MM.1S (cell line): ENCODE measurements around the gene PRKD2.
"Not testable (repeated sequence)": the region's sequence is repeated elsewhere in the genome, so short reads cannot be mapped to it uniquely, and the experiment has no call there.

Source experiments
- DNase-seq: peaks from one replicate; pipeline ENCODE4 v3.0.0-alpha.2; 2015
- H2AFZ ChIP-seq: fragments of 300-600 bp; sonication (generic); 2 replicates; pipeline ENCODE4 v1.6.0; 2016; ENCODE audit warnings: antibody characterized with exemption, low read length
- H3F3A ChIP-seq: fragments of 300-600 bp; sonication (generic); 2 replicates; pipeline ENCODE4 v1.6.1; 2016; ENCODE audit warnings: mild to moderate bottlenecking, antibody characterized with exemption, low read length, moderate library complexity, mixed read lengths; ENCODE audit not compliant: insufficient read depth
- H3K27ac ChIP-seq: fragments of 300-600 bp; sonication (generic); 2 replicates; pipeline ENCODE4 v1.5.1; 2016; ENCODE audit warnings: mild to moderate bottlenecking, low read length
- H3K27me3 ChIP-seq: fragments of 300-600 bp; sonication (generic); replicated peaks from 2 replicates; pipeline ENCODE4 v1.6.0; 2016; ENCODE audit warnings: low read length; ENCODE audit not compliant: insufficient read depth
- H3K36me3 ChIP-seq: fragments of 300-600 bp; sonication (generic); replicated peaks from 2 replicates; pipeline ENCODE4 v1.6.1; 2016; ENCODE audit warnings: mild to moderate bottlenecking, low read length, mixed read lengths; ENCODE audit not compliant: insufficient read depth
- H3K4me1 ChIP-seq: fragments of 300-600 bp; sonication (generic); 2 replicates; pipeline ENCODE4 v1.6.1; 2016; ENCODE audit warnings: low read length, mixed read lengths
- H3K4me2 ChIP-seq: fragments of 300-600 bp; sonication (generic); 2 replicates; pipeline ENCODE4 v1.6.0; 2016; ENCODE audit warnings: low read depth, low read length
- H3K4me3 ChIP-seq: fragments of 300-600 bp; sonication (generic); 2 replicates; pipeline ENCODE4 v1.5.1; 2016; ENCODE audit warnings: low read length, mixed read lengths
- H3K79me2 ChIP-seq: fragments of 300-600 bp; sonication (generic); 2 replicates; pipeline ENCODE4 v1.6.1; 2016; ENCODE audit warnings: mixed run types, low read length, mixed read lengths
- H3K9ac ChIP-seq: fragments of 300-600 bp; sonication (generic); 2 replicates; pipeline ENCODE4 v1.6.1; 2016; ENCODE audit warnings: low read length, mixed read lengths
- H3K9me2 ChIP-seq: fragments of 300-600 bp; sonication (generic); replicated peaks from 2 replicates; pipeline ENCODE4 v1.6.1; 2016; ENCODE audit warnings: mild to moderate bottlenecking, low read length, mixed read lengths; ENCODE audit not compliant: insufficient read depth
- H3K9me3 ChIP-seq: fragments of 300-600 bp; sonication (generic); replicated peaks from 2 replicates; pipeline ENCODE4 v1.6.1; 2016; ENCODE audit warnings: mild to moderate bottlenecking, low read length, mixed read lengths; ENCODE audit not compliant: insufficient read depth
- H4K20me1 ChIP-seq: fragments of 300-600 bp; sonication (generic); 2 replicates; pipeline ENCODE4 v1.6.1; 2016; ENCODE audit warnings: mild to moderate bottlenecking, low read length, moderate library complexity, mixed read lengths; ENCODE audit not compliant: insufficient read depth
- EZH2 ChIP-seq: fragments of 300-600 bp; sonication (generic); optimal IDR thresholded peaks from 2 replicates; pipeline ENCODE3; 2017; ENCODE audit warnings: low read depth, mild to moderate bottlenecking, antibody characterized with exemption, low read length, mixed read lengths
- EZH2phosphoT487 ChIP-seq: fragments of 300-600 bp; sonication (generic); IDR thresholded peaks from 2 replicates; pipeline ENCODE4 v1.6.1; 2018; ENCODE audit warnings: antibody characterized with exemption, low read length
- TF ChIP-seq, protein P1 (sequence below): fragments of 300-600 bp; sonication (generic); IDR thresholded peaks from 2 replicates; pipeline ENCODE4 v1.5.1; 2016; ENCODE audit warnings: antibody characterized with exemption, low read length, mixed read lengths

PRKD2 gene

GRCh38 chr19:46630586-46631205 is 86.2 kb downstream of the PRKD2 start:
- no peak overlapping the region for H2AFZ ChIP-seq
- no peaks in the 10 kb centered on the region for H4K20me1 ChIP-seq
- no peak overlapping the region for H3K4me2 ChIP-seq

GRCh38 chr19:46629546-46630025 is 87.3 kb downstream of the PRKD2 start:
- Histone ChIP-seq H3K79me2 (no peaks in the 10 kb centered on the region), H3K9me3 (no peaks in the 10 kb centered on the region), H3K9me2 (no peaks in the 10 kb centered on the region), H3K9ac (no peak overlapping the region), H3K4me1 (peaks cover 7% of the 10 kb centered on the region; the same call in 1 of the 2 replicates), H3K27ac (no peak overlapping the region), H3F3A (no peaks in the 10 kb centered on the region), H3K4me3 (no peak overlapping the region), H4K20me1 (no peaks in the 10 kb centered on the region), H3K27me3 (peaks cover 84% of the 10 kb centered on the region), H3K4me2 (no peak overlapping the region), H3K36me3 (no peaks in the 10 kb centered on the region), H2AFZ (no peak overlapping the region)
- no peak for DNase-seq
- no peak for TF ChIP-seq EZH2
- TF ChIP-seq, protein P1, sequence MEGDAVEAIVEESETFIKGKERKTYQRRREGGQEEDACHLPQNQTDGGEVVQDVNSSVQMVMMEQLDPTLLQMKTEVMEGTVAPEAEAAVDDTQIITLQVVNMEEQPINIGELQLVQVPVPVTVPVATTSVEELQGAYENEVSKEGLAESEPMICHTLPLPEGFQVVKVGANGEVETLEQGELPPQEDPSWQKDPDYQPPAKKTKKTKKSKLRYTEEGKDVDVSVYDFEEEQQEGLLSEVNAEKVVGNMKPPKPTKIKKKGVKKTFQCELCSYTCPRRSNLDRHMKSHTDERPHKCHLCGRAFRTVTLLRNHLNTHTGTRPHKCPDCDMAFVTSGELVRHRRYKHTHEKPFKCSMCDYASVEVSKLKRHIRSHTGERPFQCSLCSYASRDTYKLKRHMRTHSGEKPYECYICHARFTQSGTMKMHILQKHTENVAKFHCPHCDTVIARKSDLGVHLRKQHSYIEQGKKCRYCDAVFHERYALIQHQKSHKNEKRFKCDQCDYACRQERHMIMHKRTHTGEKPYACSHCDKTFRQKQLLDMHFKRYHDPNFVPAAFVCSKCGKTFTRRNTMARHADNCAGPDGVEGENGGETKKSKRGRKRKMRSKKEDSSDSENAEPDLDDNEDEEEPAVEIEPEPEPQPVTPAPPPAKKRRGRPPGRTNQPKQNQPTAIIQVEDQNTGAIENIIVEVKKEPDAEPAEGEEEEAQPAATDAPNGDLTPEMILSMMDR: no peak
- no peak for TF ChIP-seq EZH2phosphoT487

More at GRCh38 chr19:46630586-46631205, 86.2 kb downstream of the PRKD2 start:
- no peak overlapping the region for H3K4me3 ChIP-seq
- H3K27ac ChIP-seq: no peak overlapping the region
- peaks cover 8% of the 10 kb centered on the region; the same call in 1 of the 2 replicates for H3K4me1 ChIP-seq
- H3K79me2 ChIP-seq: no peaks in the 10 kb centered on the region
- H3K36me3 ChIP-seq: no peaks in the 10 kb centered on the region
- no peaks in the 10 kb centered on the region for H3F3A ChIP-seq
- H3K9me2 ChIP-seq: no peaks in the 10 kb centered on the region
- no peak overlapping the region for H3K9ac ChIP-seq
- peaks cover 81% of the 10 kb centered on the region for H3K27me3 ChIP-seq
- DNase-seq: no peak
- H3K9me3 ChIP-seq: no peaks in the 10 kb centered on the region
- no peak for TF ChIP-seq EZH2phosphoT487
- TF ChIP-seq, protein P1: no peak
- TF ChIP-seq EZH2: no peak

GRCh38 chr19:46628970-46629369 is 87.9 kb downstream of the PRKD2 start:
- H3K4me2 ChIP-seq, H3K9ac ChIP-seq, H3F3A ChIP-seq: not testable (repeated sequence)

DNA sequence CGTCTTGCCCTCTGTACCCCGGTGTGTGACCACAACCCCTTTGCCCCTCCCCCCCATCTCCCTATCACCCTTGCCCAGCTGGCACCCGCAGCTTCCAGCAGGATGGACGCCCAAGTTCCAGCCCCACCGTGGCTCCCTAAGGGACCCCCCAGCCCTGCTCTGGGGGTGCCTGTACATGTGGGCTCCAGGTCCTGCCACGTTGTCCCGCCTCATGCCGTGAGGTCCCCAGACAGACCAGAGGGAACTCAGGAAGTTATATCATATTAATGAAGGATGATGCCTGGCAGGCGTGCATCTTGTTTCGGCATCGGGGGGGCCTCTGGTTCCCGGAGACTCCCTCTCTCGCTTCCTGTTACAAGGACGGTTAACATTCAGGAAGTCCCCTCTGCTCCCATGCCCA is 90.5 kb downstream of the PRKD2 start:
- Histone ChIP-seq H3K79me2 (no peaks in the 10 kb centered on the region), H3K9me2 (no peaks in the 10 kb centered on the region), H2AFZ (no peak overlapping the region), H3K4me1 (no peaks in the 10 kb centered on the region), H3K4me3 (no peak overlapping the region), H3K9ac (no peak overlapping the region), H3K4me2 (no peak overlapping the region), H3K27me3 (peaks cover 85% of the 10 kb centered on the region), H4K20me1 (no peaks in the 10 kb centered on the region), H3K27ac (no peak overlapping the region), H3K9me3 (no peaks in the 10 kb centered on the region), H3F3A (no peaks in the 10 kb centered on the region), H3K36me3 (no peaks in the 10 kb centered on the region)
- DNase-seq: no peak
- TF ChIP-seq EZH2phosphoT487 (no peak), EZH2 (no peak)
- TF ChIP-seq, protein P1: no peak

More at GRCh38 chr19:46628970-46629369, 87.9 kb downstream of the PRKD2 start:
- not testable (repeated sequence) for H3K9me3 ChIP-seq, H4K20me1 ChIP-seq, H3K27ac ChIP-seq, H3K4me3 ChIP-seq, H3K79me2 ChIP-seq, H3K4me1 ChIP-seq, H3K36me3 ChIP-seq, H2AFZ ChIP-seq, H3K9me2 ChIP-seq, DNase-seq
- peaks cover 86% of the 10 kb centered on the region for H3K27me3 ChIP-seq
